BJ (cell line): ENCODE results near the gene SPPL2B. TPM values are rescaled to one million over a fixed set of nuclear protein-coding genes. Genes with fewer than 3 reads are reported as not detected.

Source experiments
- CTCF ChIA-PET: fragments of 350-600 bp; formaldehyde crosslinking; extraction: SDS; loops from one replicate; lab custom pipeline; 2021; ENCODE audit warnings: antibody characterized with exemption, inconsistent platforms; lab: Yijun Ruan, JAX
- POLR2A ChIA-PET: fragments of 300-600 bp; sonication (Branson Sonifier 250); formaldehyde crosslinking; extraction: SDS; loops from one replicate; lab custom pipeline; 2021; ENCODE audit warnings: antibody characterized with exemption; lab: Charles Lee
- DNase-seq: peaks from one replicate; pipeline ENCODE4 v3.0.0-alpha.2; 2011; ENCODE audit warnings: low read depth
- H3K27me3 ChIP-seq: 2 replicates; pipeline ENCODE4 v1.6.0; 2011; ENCODE audit warnings: low read length; ENCODE audit not compliant: control insufficient read depth, insufficient read depth
- H3K36me3 ChIP-seq: 2 replicates; pipeline ENCODE4 v1.5.1; 2011; ENCODE audit warnings: low read length; ENCODE audit not compliant: control insufficient read depth, insufficient read depth
- H3K4me3 ChIP-seq: 2 replicates; pipeline ENCODE4 v1.5.1; 2011; ENCODE audit warnings: low read depth, mild to moderate bottlenecking, control low read depth, low read length
- CTCF ChIP-seq: IDR thresholded peaks from 2 replicates; pipeline ENCODE4 v1.5.1; 2011; ENCODE audit warnings: low read depth, mild to moderate bottlenecking, control low read depth, inconsistent platforms, low read length, moderate library complexity; ENCODE audit not compliant: insufficient read depth
- polyA plus RNA-seq: library from polyadenylated mRNA; depleted of rRNA; stranded (reverse); fragments of >200 nt; gene quantifications from 2 replicates; pipeline ENCODE4 v1.2.3, GENCODE V29; 2011

The SPPL2B gene
- polyA plus RNA-seq, 1 experiment, result 24.9 TPM

- no peak for TF ChIP-seq CTCF
- no peak overlapping the region for H3K4me3 ChIP-seq
- no peaks in the 10 kb centered on the region for H3K36me3 ChIP-seq
- peaks cover 6% of the 10 kb centered on the region for H3K27me3 ChIP-seq
- ChIA-PET CTCF (interaction anchor here (1.2 kb wide), 1 partner anchor 28 kb away, joined by 3 read pairs; no protein-coding TSS in a partner anchor), POLR2A (no interaction called here)
- DNase-seq, result no peak
Observed at GRCh38 chr19:2303211-2303798, 25.2 kb upstream of the SPPL2B start.

GRCh38 chr19:2305452-2306280 is 22.8 kb upstream of the SPPL2B start:
- no peak overlapping the region for H3K4me3 ChIP-seq
- CTCF ChIA-PET, result interaction anchor here (0.6 to 0.9 kb wide), 2 partner anchors 32 to 92 kb away, joined by 3 read pairs; no protein-coding TSS in a partner anchor
- peaks cover 8% of the 10 kb centered on the region for H3K27me3 ChIP-seq
- POLR2A ChIA-PET, result no interaction called here
- TF ChIP-seq CTCF, result no peak
- H3K36me3 ChIP-seq, result no peaks in the 10 kb centered on the region
- no peak for DNase-seq

- peaks cover 8% of the 10 kb centered on the region for H3K27me3 ChIP-seq
- ChIA-PET POLR2A (no interaction called here), CTCF (interaction anchor here (0.9 kb wide), 2 partner anchors 9 to 31 kb away, joined by 3 read pairs; no protein-coding TSS in a partner anchor)
- no peaks in the 10 kb centered on the region for H3K36me3 ChIP-seq
- no peak for TF ChIP-seq CTCF
- H3K4me3 ChIP-seq, result no peak overlapping the region
- no peak for DNase-seq
Observed at GRCh38 chr19:2306281-2306806, 22.1 kb upstream of the SPPL2B start.

- peaks cover 8% of the 10 kb centered on the region for H3K27me3 ChIP-seq
- POLR2A ChIA-PET, result no interaction called here
- CTCF ChIA-PET, result interaction anchor here (0.9 kb wide), 1 partner anchor 9 kb away, joined by 3 read pairs; no protein-coding TSS in a partner anchor
- H3K4me3 ChIP-seq, result no peak overlapping the region
- H3K36me3 ChIP-seq, result no peaks in the 10 kb centered on the region
- no peak for DNase-seq
- TF ChIP-seq CTCF, result no peak
Observed at GRCh38 chr19:2306971-2307370, 21.5 kb upstream of the SPPL2B start.

GRCh38 chr19:2307518-2308012 is 20.9 kb upstream of the SPPL2B start:
- no peak for DNase-seq
- H3K36me3 ChIP-seq, result no peaks in the 10 kb centered on the region
- H3K4me3 ChIP-seq, result no peak overlapping the region
- no peak for TF ChIP-seq CTCF
- ChIA-PET POLR2A (no interaction called here), CTCF (interaction anchor here (0.9 kb wide), 1 partner anchor 8 kb away, joined by 3 read pairs; no protein-coding TSS in a partner anchor)
- peaks cover 12% of the 10 kb centered on the region for H3K27me3 ChIP-seq
